GM23338 (cell line): ENCODE data around the gene TMEM179. TPM values are rescaled to one million over a fixed set of nuclear protein-coding genes. Genes with fewer than 3 reads are reported as not detected.

Experiments used
- ATAC-seq: fragments of 200-7000 bp; cut with Tn5 transposase; 3 replicates; pipeline ENCODE4 v1.9.1; 2020
- DNase-seq: peaks from one replicate; pipeline ENCODE4 v3.0.0-alpha.2; 2015; ENCODE audit warnings: low spot score
- H2AFZ ChIP-seq: fragments of 200-600 bp; sonication (generic); 2 replicates; pipeline ENCODE4 v1.8.0; 2016; ENCODE audit warnings: antibody characterized with exemption, mild to moderate bottlenecking, moderate library complexity
- H3F3A ChIP-seq: fragments of 200-600 bp; sonication (generic); replicated peaks from 2 replicates; pipeline ENCODE4 v1.8.0; 2017; ENCODE audit warnings: antibody characterized with exemption, mixed run types, low read depth
- H3K27ac ChIP-seq: fragments of 200-600 bp; sonication (generic); 2 replicates; pipeline ENCODE4 v1.6.1; 2016; ENCODE audit warnings: low read depth
- H3K27me3 ChIP-seq: fragments of 200-600 bp; sonication (generic); 2 replicates; pipeline ENCODE4 v1.8.0; 2016; ENCODE audit warnings: mild to moderate bottlenecking, mixed run types, moderate library complexity; ENCODE audit not compliant: insufficient read depth
- H3K36me3 ChIP-seq: fragments of 200-600 bp; sonication (generic); 2 replicates; pipeline ENCODE4 v1.8.0; 2016; ENCODE audit warnings: mild to moderate bottlenecking; ENCODE audit not compliant: insufficient read depth
- H3K4me1 ChIP-seq: fragments of 200-600 bp; sonication (generic); 2 replicates; pipeline ENCODE4 v1.8.0; 2016; ENCODE audit warnings: mild to moderate bottlenecking, moderate library complexity; ENCODE audit not compliant: insufficient read depth
- H3K4me2 ChIP-seq: fragments of 200-600 bp; sonication (generic); 2 replicates; pipeline ENCODE4 v1.7.1; 2017; ENCODE audit warnings: mixed run types
- H3K4me3 ChIP-seq: fragments of 200-600 bp; sonication (generic); 2 replicates; pipeline ENCODE4 v1.6.1; 2016; ENCODE audit warnings: mixed run types
- H3K79me2 ChIP-seq: fragments of 200-600 bp; sonication (generic); replicated peaks from 2 replicates; pipeline ENCODE4 v1.8.0; 2017; ENCODE audit warnings: mild to moderate bottlenecking; ENCODE audit not compliant: insufficient read depth
- H3K9me2 ChIP-seq: fragments of 200-600 bp; sonication (generic); 2 replicates; pipeline ENCODE4 v1.8.0; 2017; ENCODE audit not compliant: insufficient read depth
- H4K20me1 ChIP-seq: fragments of 200-600 bp; sonication (generic); replicated peaks from 2 replicates; pipeline ENCODE4 v1.8.0; 2017; ENCODE audit warnings: mild to moderate bottlenecking; ENCODE audit not compliant: insufficient read depth
- H3K27ac Mint-ChIP-seq: 2 replicates; pipeline ENCODE4 v1.8.0; 2020; ENCODE audit warnings: inconsistent platforms, mild to moderate bottlenecking, moderate library complexity, mixed read lengths
- H3K27me3 Mint-ChIP-seq: 3 replicates; pipeline ENCODE4 v1.8.0; 2022; ENCODE audit warnings: low read depth, mild to moderate bottlenecking, moderate library complexity, mixed read lengths, inconsistent platforms; ENCODE audit not compliant: insufficient read depth, poor library complexity
- H3K36me3 Mint-ChIP-seq: 3 replicates; pipeline ENCODE4 v1.8.0; 2021; ENCODE audit warnings: low read depth, mild to moderate bottlenecking, inconsistent platforms, moderate library complexity, mixed read lengths
- H3K4me1 Mint-ChIP-seq: 3 replicates; pipeline ENCODE4 v1.8.0; 2020; ENCODE audit warnings: mild to moderate bottlenecking, inconsistent platforms, mixed read lengths
- H3K4me3 Mint-ChIP-seq: 3 replicates; pipeline ENCODE4 v1.8.0; 2021; ENCODE audit warnings: moderate library complexity, mild to moderate bottlenecking, inconsistent platforms, mixed read lengths
- H3K9me3 Mint-ChIP-seq: 3 replicates; pipeline ENCODE4 v1.8.0; 2020; ENCODE audit warnings: moderate library complexity, mild to moderate bottlenecking, inconsistent platforms, mixed read lengths
- CREB1 ChIP-seq: fragments of 250-450 bp; sonication (Bioruptor Pico); IDR thresholded peaks from 2 replicates; pipeline ENCODE4 v1.5.0; 2020; ENCODE audit warnings: low read depth, mild to moderate bottlenecking, moderate library complexity
- EZH2 ChIP-seq: fragments of 200-600 bp; sonication (generic); IDR thresholded peaks from one replicate; pipeline ENCODE4 v1.8.0; 2017; ENCODE audit warnings: antibody characterized with exemption, mild to moderate bottlenecking, low read depth; ENCODE audit not compliant: unreplicated experiment
- EZH2phosphoT487 ChIP-seq: fragments of 200-600 bp; sonication (generic); IDR thresholded peaks from one replicate; pipeline ENCODE4 v1.8.1; 2018; ENCODE audit warnings: antibody characterized with exemption; ENCODE audit not compliant: unreplicated experiment
- JUNB ChIP-seq: IDR thresholded peaks from one replicate; pipeline ENCODE4 v1.6.1; 2016; ENCODE audit warnings: antibody characterized with exemption; ENCODE audit not compliant: unreplicated experiment
- NANOG ChIP-seq: IDR thresholded peaks from 2 replicates; pipeline ENCODE4 v1.6.1; 2016; ENCODE audit warnings: antibody characterized with exemption, borderline replicate concordance
- POLR2AphosphoS5 ChIP-seq: IDR thresholded peaks from 2 replicates; pipeline ENCODE4 v1.6.1; 2016; ENCODE audit warnings: antibody characterized with exemption, low read depth
- STAT1 ChIP-seq: IDR thresholded peaks from one replicate; pipeline ENCODE4 v1.6.1; 2016; ENCODE audit warnings: antibody characterized with exemption; ENCODE audit not compliant: unreplicated experiment
- ZNF114 ChIP-seq: fragments of 250-450 bp; sonication (Bioruptor Pico); IDR thresholded peaks from 2 replicates; pipeline ENCODE4 v1.5.0; 2020; ENCODE audit warnings: mild to moderate bottlenecking, moderate library complexity
- ZNF331 ChIP-seq: fragments of 250-450 bp; sonication (Bioruptor Pico); IDR thresholded peaks from 2 replicates; pipeline ENCODE4 v1.5.0; 2020; ENCODE audit warnings: low read depth, mild to moderate bottlenecking, moderate library complexity
- polyA plus RNA-seq: library from polyadenylated mRNA; unstranded; fragments of >200 nt; fragmentation: Nextera tagmentation; extraction: Ambion mirVana; gene quantifications from 2 replicates; pipeline ENCODE4 v1.2.1, GENCODE V29; 2016
- total RNA-seq: library from RNA; depleted of rRNA; stranded (reverse); fragments of >200 nt; shearing (Covaris generic); gene quantifications from 2 replicates; pipeline ENCODE4 v1.2.3, GENCODE V29; 2014
- TF ChIP-seq, protein P1 (sequence below): fragments of 250-450 bp; sonication (Bioruptor Pico); IDR thresholded peaks from 2 replicates; pipeline ENCODE4 v1.5.0; 2020; ENCODE audit warnings: mild to moderate bottlenecking, moderate library complexity
- TF ChIP-seq, protein P2 (sequence below), 2 experiments: fragments of 200-600 bp in 1 of 2; sonication (generic) in 1 of 2; conservative IDR thresholded peaks; 2 replicates each; pipeline versions ENCODE4 v1.5.1 to v1.6.1; 2016 to 2017; ENCODE audit warnings: antibody characterized with exemption in 2 of 2, low read depth in 2 of 2, mild to moderate bottlenecking in 2 of 2, moderate library complexity in 1 of 2

The TMEM179 gene
- total and polyA plus RNA-seq, 2 experiments from 2014 or later: 1.0 to 4.8 TPM

DNA sequence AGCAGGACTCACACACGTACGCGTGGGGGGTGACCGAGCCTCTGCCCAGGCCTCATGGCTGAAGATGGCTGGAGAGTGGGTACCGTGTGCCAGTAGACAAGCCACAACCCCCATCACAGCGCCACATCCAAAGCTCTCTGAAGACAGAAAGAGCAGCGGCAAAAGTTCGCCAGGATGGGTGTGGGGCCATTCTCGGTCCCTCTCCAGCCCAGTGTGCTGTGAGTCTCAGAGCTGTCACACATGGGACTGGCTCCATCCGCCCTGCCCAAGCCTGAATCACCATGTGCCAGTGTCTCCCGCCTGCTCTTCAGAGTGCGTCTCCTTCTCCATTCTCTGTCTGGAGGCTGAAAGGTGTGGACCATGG is 5.7 kb downstream of the TMEM179 start:
- H3K79me2 ChIP-seq: no peaks in the 10 kb centered on the region
- H3K4me1 ChIP-seq: no peaks in the 10 kb centered on the region
- H3K4me3 ChIP-seq: no peak overlapping the region
- no peaks in the 10 kb centered on the region for H3K9me2 ChIP-seq
- no peak overlapping the region for H3K4me2 ChIP-seq
- no peak overlapping the region for H3K27ac ChIP-seq
- ATAC-seq: no peak
- H3F3A ChIP-seq: no peaks in the 10 kb centered on the region
- H3K9me3 Mint-ChIP-seq: no peaks in the 10 kb centered on the region; the same call in 2 of the 3 replicates
- peaks cover 2% of the 10 kb centered on the region for H3K27me3 ChIP-seq
- no peak for DNase-seq
- H3K36me3 ChIP-seq: no peaks in the 10 kb centered on the region
- no peaks in the 10 kb centered on the region; the same call in 2 of the 3 replicates for H3K36me3 Mint-ChIP-seq
- H3K27me3 Mint-ChIP-seq: peaks cover 10% of the 10 kb centered on the region
- H4K20me1 ChIP-seq: no peaks in the 10 kb centered on the region
- peaks cover 4% of the 10 kb centered on the region for H3K4me1 Mint-ChIP-seq
- H3K4me3 Mint-ChIP-seq: no peak overlapping the region
- H3K27ac Mint-ChIP-seq: no peak overlapping the region
- H2AFZ ChIP-seq: no peak overlapping the region
- TF ChIP-seq EZH2phosphoT487 (no peak), CREB1 (CRISPR knock-in tag) (no peak), JUNB (no peak), ZNF114 (CRISPR knock-in tag) (no peak), STAT1 (no peak), POLR2AphosphoS5 (no peak), EZH2 (no peak), NANOG (no peak), ZNF331 (CRISPR knock-in tag) (no peak)
- TF ChIP-seq, protein P1, sequence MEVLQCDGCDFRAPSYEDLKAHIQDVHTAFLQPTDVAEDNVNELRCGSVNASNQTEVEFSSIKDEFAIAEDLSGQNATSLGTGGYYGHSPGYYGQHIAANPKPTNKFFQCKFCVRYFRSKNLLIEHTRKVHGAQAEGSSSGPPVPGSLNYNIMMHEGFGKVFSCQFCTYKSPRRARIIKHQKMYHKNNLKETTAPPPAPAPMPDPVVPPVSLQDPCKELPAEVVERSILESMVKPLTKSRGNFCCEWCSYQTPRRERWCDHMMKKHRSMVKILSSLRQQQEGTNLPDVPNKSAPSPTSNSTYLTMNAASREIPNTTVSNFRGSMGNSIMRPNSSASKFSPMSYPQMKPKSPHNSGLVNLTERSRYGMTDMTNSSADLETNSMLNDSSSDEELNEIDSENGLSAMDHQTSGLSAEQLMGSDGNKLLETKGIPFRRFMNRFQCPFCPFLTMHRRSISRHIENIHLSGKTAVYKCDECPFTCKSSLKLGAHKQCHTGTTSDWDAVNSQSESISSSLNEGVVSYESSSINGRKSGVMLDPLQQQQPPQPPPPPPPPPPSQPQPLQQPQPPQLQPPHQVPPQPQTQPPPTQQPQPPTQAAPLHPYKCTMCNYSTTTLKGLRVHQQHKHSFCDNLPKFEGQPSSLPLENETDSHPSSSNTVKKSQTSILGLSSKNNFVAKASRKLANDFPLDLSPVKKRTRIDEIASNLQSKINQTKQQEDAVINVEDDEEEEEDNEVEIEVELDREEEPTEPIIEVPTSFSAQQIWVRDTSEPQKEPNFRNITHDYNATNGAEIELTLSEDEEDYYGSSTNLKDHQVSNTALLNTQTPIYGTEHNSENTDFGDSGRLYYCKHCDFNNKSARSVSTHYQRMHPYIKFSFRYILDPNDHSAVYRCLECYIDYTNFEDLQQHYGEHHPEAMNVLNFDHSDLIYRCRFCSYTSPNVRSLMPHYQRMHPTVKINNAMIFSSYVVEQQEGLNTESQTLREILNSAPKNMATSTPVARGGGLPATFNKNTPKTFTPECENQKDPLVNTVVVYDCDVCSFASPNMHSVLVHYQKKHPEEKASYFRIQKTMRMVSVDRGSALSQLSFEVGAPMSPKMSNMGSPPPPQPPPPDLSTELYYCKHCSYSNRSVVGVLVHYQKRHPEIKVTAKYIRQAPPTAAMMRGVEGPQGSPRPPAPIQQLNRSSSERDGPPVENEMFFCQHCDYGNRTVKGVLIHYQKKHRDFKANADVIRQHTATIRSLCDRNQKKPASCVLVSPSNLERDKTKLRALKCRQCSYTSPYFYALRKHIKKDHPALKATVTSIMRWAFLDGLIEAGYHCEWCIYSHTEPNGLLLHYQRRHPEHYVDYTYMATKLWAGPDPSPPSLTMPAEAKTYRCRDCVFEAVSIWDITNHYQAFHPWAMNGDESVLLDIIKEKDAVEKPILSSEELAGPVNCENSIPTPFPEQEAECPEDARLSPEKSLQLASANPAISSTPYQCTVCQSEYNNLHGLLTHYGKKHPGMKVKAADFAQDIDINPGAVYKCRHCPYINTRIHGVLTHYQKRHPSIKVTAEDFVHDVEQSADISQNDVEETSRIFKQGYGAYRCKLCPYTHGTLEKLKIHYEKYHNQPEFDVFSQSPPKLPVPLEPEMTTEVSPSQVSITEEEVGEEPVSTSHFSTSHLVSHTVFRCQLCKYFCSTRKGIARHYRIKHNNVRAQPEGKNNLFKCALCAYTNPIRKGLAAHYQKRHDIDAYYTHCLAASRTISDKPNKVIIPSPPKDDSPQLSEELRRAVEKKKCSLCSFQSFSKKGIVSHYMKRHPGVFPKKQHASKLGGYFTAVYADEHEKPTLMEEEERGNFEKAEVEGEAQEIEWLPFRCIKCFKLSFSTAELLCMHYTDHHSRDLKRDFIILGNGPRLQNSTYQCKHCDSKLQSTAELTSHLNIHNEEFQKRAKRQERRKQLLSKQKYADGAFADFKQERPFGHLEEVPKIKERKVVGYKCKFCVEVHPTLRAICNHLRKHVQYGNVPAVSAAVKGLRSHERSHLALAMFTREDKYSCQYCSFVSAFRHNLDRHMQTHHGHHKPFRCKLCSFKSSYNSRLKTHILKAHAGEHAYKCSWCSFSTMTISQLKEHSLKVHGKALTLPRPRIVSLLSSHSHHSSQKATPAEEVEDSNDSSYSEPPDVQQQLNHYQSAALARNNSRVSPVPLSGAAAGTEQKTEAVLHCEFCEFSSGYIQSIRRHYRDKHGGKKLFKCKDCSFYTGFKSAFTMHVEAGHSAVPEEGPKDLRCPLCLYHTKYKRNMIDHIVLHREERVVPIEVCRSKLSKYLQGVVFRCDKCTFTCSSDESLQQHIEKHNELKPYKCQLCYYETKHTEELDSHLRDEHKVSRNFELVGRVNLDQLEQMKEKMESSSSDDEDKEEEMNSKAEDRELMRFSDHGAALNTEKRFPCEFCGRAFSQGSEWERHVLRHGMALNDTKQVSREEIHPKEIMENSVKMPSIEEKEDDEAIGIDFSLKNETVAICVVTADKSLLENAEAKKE (CRISPR knock-in tag): no peak
- TF ChIP-seq, protein P2, sequence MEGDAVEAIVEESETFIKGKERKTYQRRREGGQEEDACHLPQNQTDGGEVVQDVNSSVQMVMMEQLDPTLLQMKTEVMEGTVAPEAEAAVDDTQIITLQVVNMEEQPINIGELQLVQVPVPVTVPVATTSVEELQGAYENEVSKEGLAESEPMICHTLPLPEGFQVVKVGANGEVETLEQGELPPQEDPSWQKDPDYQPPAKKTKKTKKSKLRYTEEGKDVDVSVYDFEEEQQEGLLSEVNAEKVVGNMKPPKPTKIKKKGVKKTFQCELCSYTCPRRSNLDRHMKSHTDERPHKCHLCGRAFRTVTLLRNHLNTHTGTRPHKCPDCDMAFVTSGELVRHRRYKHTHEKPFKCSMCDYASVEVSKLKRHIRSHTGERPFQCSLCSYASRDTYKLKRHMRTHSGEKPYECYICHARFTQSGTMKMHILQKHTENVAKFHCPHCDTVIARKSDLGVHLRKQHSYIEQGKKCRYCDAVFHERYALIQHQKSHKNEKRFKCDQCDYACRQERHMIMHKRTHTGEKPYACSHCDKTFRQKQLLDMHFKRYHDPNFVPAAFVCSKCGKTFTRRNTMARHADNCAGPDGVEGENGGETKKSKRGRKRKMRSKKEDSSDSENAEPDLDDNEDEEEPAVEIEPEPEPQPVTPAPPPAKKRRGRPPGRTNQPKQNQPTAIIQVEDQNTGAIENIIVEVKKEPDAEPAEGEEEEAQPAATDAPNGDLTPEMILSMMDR (conservative IDR thresholded peaks at IDR 0.05; ENCODE audit: low read depth in 2 of 2): no peak
